ENCODE data around the gene PECR.

GRCh38 chr2:216017365-216017764 is 64.2 kb downstream of the PECR start:
- TF ChIP-seq POLR2A (IDR thresholded peaks at IDR 0.05; ENCODE audit: low read length) (no peak), GATA1 (IDR thresholded peaks at IDR 0.05; ENCODE audit: low read depth, low read length) (no peak)
